Heart right ventricle (tissue), 16 donors: ENCODE measurements around the gene MRPL49. TPM values are rescaled to one million over a fixed set of nuclear protein-coding genes. Genes with fewer than 3 reads are reported as not detected.

ENCODE experiments used
- ATAC-seq, 8 donors: fragments of 200-7000 bp; cut with Tn5 transposase; one replicate each; pipeline ENCODE4 v1.9.1; 2020; ENCODE audit warnings: mild to moderate bottlenecking in 8 of 8, moderate library complexity in 8 of 8, moderate number of reproducible peaks in 1 of 8
- DNase-seq, 2 donors: peaks; one replicate each; pipeline ENCODE4 v3.0.0-alpha.2; 2020
- H3K27ac ChIP-seq, 10 donors: fragments of 200-600 bp; sonication (generic) in 2 of 10; one replicate each; pipeline versions ENCODE4 v1.5.0 to v1.8.0; 2020 to 2022; ENCODE audit warnings: mild to moderate bottlenecking in 3 of 10
- H3K27me3 ChIP-seq, 7 donors: fragments of 200-600 bp; one replicate each; pipeline ENCODE4 v1.8.0; 2021 to 2022; ENCODE audit warnings: mild to moderate bottlenecking in 2 of 7
- H3K36me3 ChIP-seq, 9 donors: fragments of 200-600 bp; sonication (generic) in 1 of 9; one replicate each; pipeline versions ENCODE4 v1.5.0 to v1.8.0; 2020 to 2022; ENCODE audit warnings: mild to moderate bottlenecking in 2 of 9
- H3K4me1 ChIP-seq, 9 donors: fragments of 200-600 bp; sonication (generic) in 1 of 9; one replicate each; pipeline versions ENCODE4 v1.5.0 to v1.8.0; 2020 to 2022; ENCODE audit warnings: mild to moderate bottlenecking in 4 of 9
- H3K4me3 ChIP-seq, 10 donors: fragments of 200-600 bp; sonication (generic) in 2 of 10; one replicate each; pipeline versions ENCODE4 v1.5.0 to v1.8.0; 2020 to 2022; ENCODE audit warnings: mild to moderate bottlenecking in 7 of 10, moderate library complexity in 2 of 10
- H3K9me3 ChIP-seq, 11 donors: fragments of 200-600 bp in 10 of 11; sonication (generic) in 2 of 11; one replicate each; pipeline versions ENCODE4 v1.5.0 to v1.8.0; 2013 to 2022; ENCODE audit warnings: mild to moderate bottlenecking in 2 of 11, control low read depth in 1 of 11, moderate library complexity in 1 of 11
- CTCF ChIP-seq, 9 donors: fragments of 200-600 bp; sonication (generic) in 2 of 9; IDR thresholded peaks; one replicate each; pipeline versions ENCODE4 v1.5.0 to v1.8.0; 2021 to 2022; ENCODE audit warnings: antibody characterized with exemption in 9 of 9, mild to moderate bottlenecking in 5 of 9, moderate library complexity in 1 of 9
- WGBS, 2 donors: extraction: QIAGEN DNeasy Blood & Tissue Kit; methylation state at CpG; one replicate each; pipeline ENCODE4 v1.1.7; 2013; ENCODE audit warnings: inconsistent platforms in 1 of 2; 5-methylcytosine and 5-hydroxymethylcytosine counted together
- intact Hi-C, 10 donors: fragments of 100-400 bp; cut with DNase I; formaldehyde crosslinking; loops; one replicate each; pipeline versions ENCODE4 v1.11.1 to v1.14.2; 2022
- long read RNA-seq, 3 donors: library from polyadenylated mRNA; unstranded; transcript quantifications; one replicate each; pipeline ENCODE4 v2.0.0, GENCODE V29; 2020 to 2021
- polyA plus RNA-seq, 2 donors: library from polyadenylated mRNA; stranded (reverse); fragments of 200-250 nt; gene quantifications; one replicate each; pipeline ENCODE4 v1.2.3, GENCODE V29; 2013
- total RNA-seq, 10 donors: library from RNA; stranded (reverse); fragmentation: NEBNext Ultra II Directional in 3 of 10; extraction: Animal tissue kit (Norgen Biotek cat#: 25700) in 3 of 10; gene quantifications; one replicate each; pipeline versions ENCODE4 v1.2.1 to v1.2.4, GENCODE V29; 2021 to 2023
- donor health status: Arrhythmogenic right ventricular cardiomyopathy.
- donor health status: ischemic (EF 13 %, LVEDD 7.1; RV severe dilation, severe dysfunction).
- donor health status: healthy with polysubstance abuse.
- donor health status: DM: no; HTN: yes; CAD: no.
- donor health status: DM: no; HTN: no; CAD: no.
- donor health status: ischemic (EF 25% LVEDD 6.9; RV normal size, moderate dysfunction).
- donor health status: ischemic (EF 25% LVEDD 5.7; RV mildly dilated, moderate dysfunction).
- donor health status: healthy.
- donor health status: DM: yes; HTN: yes; CAD: no.
- donor health status: Ischemic cardiomyopathy.
- donor health status: ischemic (EF 35%, LVEDD 5.7; RV mildly dilated, moderate dysfunction).
- donor health status: nonischemic (EF 11% LVEDD 7.7; RV severe dilation, severe dysfunction).
- donor health status: DM: yes; HTN: yes; CAD: no.
- donor health status: PGD.
- donor health status: ischemic (EF 29% LVEDD 5.4; RV normal size, mild dysfunction).
- donor health status: nonischemic (EF 23%, LVEDD 6.1; RV moderate dilation, normal function).

MRPL49 gene
- 10 to 100 TPM; 33.8 to 44.8 (median 39.9) TPM for total RNA-seq
- 10 to 100 TPM in 1 of 2 donors, 1 to 10 TPM in 1; 6.4 to 39.0 TPM for polyA plus RNA-seq
- long read RNA-seq, donor 1, transcript MRPL49-201 (4 exons, 2,019 nt), result major isoform, 56 of 68 reads
- long read RNA-seq, donor 1, partial matches to known transcripts, result 2 of 68 reads
- long read RNA-seq, donor 1, other reads (novel, unspliced or antisense), result 9 of 68 reads
- long read RNA-seq, donor 2, transcript MRPL49-201 (4 exons, 2,019 nt), result major isoform, 58 of 81 reads
- long read RNA-seq, donor 2, partial matches to known transcripts, result 19 of 81 reads
- long read RNA-seq, donor 2, other reads (novel, unspliced or antisense), result 1 of 81 reads
- long read RNA-seq, donor 3, transcript MRPL49-201 (4 exons, 2,019 nt), result major isoform, 138 of 155 reads
- long read RNA-seq, donor 3, partial matches to known transcripts, result 3 of 155 reads
- long read RNA-seq, donor 3, other reads (novel, unspliced or antisense), result 7 of 155 reads

GRCh38 chr11:65121865-65122696 is at the start of gene MRPL49, which contains the start of gene FAU:
TSS of gene MRPL49 (plus strand) at chr11:65122321. CDS start at chr11:65122347, 26 bp downstream.
TSS of gene FAU (minus strand) at chr11:65122134. CDS start at chr11:65121813, 321 bp downstream.
- Histone ChIP-seq H3K27ac (peak within 1 kb of the TSS; percentile 59 to 98 (median 90)), H3K36me3 (peaks cover 0 to 69% (median 42%) of the 10 kb centered on the region in 9 donors), H3K4me3 (peak within 1 kb of the TSS; percentile 65 to 100 (median 92)), H3K27me3 (no peaks in the 10 kb centered on the region), H3K4me1 (peaks cover 3 to 50% (median 29%) of the 10 kb centered on the region in 9 donors), H3K9me3 (no peaks in the 10 kb centered on the region)
- WGBS, 2 donors, result 1% methylated on average over 64 of the region's 64 CpGs
- DNase-seq, result peak; percentile 97
- TF ChIP-seq CTCF (IDR thresholded peaks at IDR 0.05), result no peak
- peak; percentile 90 to 94 (median 92) for ATAC-seq
- intact Hi-C loops, result loop anchor here in 5 of 10 donors (1.0 to 5.0 kb wide), 5 partner anchors 37 to 110 kb away; partner anchors contain the start of genes CDCA5 (in 4 of the 5), ZFPL1 (in 4 of the 5), ARL2 (in 1 of the 5) and SNX15 (in 1 of the 5)

- no peaks in the 10 kb centered on the region for H3K27me3 ChIP-seq
- TF ChIP-seq CTCF (IDR thresholded peaks at IDR 0.05), result no peak
- no peak for DNase-seq
- no peak overlapping the region for H3K4me3 ChIP-seq
- no peak overlapping the region for H3K27ac ChIP-seq
- H3K9me3 ChIP-seq, result no peaks in the 10 kb centered on the region
- no peaks in the 10 kb centered on the region for H3K36me3 ChIP-seq
- H3K4me1 ChIP-seq, result no peaks in the 10 kb centered on the region
- 71 to 88% methylated on average over 1 of the region's 1 CpG for WGBS, 2 donors
- intact Hi-C loops, result no loop called here
- no peak for ATAC-seq
Observed at GRCh38 chr11:65072631-65072966, 49.5 kb upstream of the MRPL49 start.

GRCh38 chr11:65077451-65077850 is 44.7 kb upstream of the MRPL49 start:
- Histone ChIP-seq H3K36me3 (peaks cover 0 to 16% (median 0%) of the 10 kb centered on the region in 9 donors), H3K9me3 (no peaks in the 10 kb centered on the region), H3K4me3 (no peak overlapping the region), H3K27ac (no peak overlapping the region), H3K4me1 (peaks cover 0 to 10% (median 0%) of the 10 kb centered on the region in 9 donors), H3K27me3 (no peaks in the 10 kb centered on the region)
- ATAC-seq, result no peak
- TF ChIP-seq CTCF (IDR thresholded peaks at IDR 0.05), result no peak
- intact Hi-C loops, result no loop called here
- no peak for DNase-seq
- 82 to 84% methylated on average over 4 of the region's 4 CpGs for WGBS, 2 donors

GRCh38 chr11:65078151-65078550 is 44.0 kb upstream of the MRPL49 start:
- 64 to 70% methylated on average over 3 of the region's 3 CpGs for WGBS, 2 donors
- peaks cover 0 to 15% (median under 1%) of the 10 kb centered on the region in 9 donors for H3K4me1 ChIP-seq
- peak in 8 of 9 donors; percentile 34 to 64 (median 46) for TF ChIP-seq CTCF (IDR thresholded peaks at IDR 0.05)
- intact Hi-C loops, result no loop called here
- H3K27me3 ChIP-seq, result no peaks in the 10 kb centered on the region
- H3K9me3 ChIP-seq, result no peaks in the 10 kb centered on the region
- DNase-seq, result peak in 1 of 2 donors; percentile 34
- peaks cover 0 to 16% (median 0%) of the 10 kb centered on the region in 9 donors for H3K36me3 ChIP-seq
- H3K4me3 ChIP-seq, result no peak overlapping the region
- ATAC-seq, result peak in 3 of 8 donors; percentile 38 to 62 (median 40)
- H3K27ac ChIP-seq, result no peak overlapping the region
